Measurements from ENCODE around the gene MCF2L2.
"Not testable (repeated sequence)": the region's sequence is repeated elsewhere in the genome, so short reads cannot be mapped to it uniquely, and the experiment has no call there.

Gene MCF2L2

DNA sequence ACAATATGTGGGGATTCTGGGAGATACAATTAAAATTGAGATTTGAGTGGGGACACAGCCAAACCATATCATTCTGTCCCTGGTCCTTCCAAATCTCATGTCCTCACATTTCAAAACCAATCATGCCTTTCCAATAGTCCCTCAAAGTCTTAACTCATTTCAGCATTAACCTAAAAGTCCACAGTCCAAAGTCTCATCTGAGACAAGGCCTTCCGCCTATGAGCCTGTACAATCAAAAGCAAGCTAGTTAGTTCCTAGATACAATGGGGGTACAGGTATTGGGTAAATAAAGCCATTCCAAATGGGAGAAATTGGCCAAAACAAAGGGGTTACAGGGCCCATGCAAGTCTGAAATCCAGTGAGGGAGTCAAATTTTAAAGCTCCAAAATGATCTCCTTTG is 260.4 kb downstream of the MCF2L2 start:
- DNase-seq (ENCODE audit: low read depth in 2 of 2), result not testable (repeated sequence)

DNA sequence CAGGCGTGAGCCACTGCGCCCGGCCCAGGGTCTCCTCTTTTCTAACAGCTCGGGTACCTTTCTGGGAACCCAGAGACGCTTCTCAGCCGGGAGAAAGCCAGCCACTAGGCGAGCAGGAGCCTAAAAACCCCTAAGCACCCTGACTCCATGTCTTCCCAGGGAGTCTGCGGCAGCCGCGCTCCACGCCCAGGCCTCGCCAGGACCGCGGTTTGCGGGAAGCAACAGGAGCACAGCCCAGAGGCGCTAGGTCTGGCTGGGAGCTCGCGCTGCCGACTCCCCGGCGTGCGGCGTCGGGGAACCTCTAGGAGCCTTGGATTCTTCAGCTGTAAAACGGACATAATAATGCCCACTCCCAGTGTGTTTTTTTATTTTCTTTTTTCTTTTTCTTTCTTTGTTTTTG is 264.9 kb downstream of the MCF2L2 start:
- DNase-seq (ENCODE audit: low read depth in 2 of 2), result no peak

DNA sequence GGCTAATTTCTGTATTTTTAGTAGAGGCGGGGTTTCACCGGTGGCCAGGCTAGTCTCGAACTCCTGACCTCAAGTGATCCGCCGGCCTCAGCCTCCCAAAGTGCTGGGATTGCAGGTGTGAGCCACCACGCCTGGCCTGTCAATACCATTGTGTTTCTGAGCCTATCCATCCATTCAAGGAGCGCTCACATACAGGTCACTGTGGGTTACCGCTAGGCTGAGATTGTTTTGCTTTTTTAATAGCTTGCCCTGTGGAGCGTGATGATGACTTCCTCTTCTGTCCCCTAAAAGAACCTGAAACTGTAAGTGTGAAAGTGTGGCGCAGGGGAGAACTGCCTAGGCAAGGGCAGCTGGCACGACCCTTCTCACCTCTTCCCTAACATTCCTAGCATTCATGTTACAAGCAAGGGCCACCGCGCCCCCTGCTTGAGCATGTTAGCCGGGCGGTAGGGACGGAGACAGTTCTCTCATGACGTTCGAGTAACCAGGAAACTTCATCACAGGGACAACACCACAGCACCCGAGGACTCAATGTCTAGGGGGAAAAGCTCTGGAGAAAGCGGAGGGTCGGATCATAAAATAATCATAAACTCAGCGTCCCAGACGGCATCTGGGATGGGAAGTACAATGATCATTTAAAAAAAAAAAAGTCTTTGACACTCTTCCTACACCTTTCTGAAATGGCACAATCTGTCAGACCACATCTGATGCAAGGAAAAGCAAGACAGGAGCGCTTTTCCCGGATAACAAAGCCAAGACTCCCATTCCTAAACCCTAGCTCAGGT is 266.7 kb downstream of the MCF2L2 start:
- no peak for DNase-seq (ENCODE audit: low read depth in 2 of 2)

DNA sequence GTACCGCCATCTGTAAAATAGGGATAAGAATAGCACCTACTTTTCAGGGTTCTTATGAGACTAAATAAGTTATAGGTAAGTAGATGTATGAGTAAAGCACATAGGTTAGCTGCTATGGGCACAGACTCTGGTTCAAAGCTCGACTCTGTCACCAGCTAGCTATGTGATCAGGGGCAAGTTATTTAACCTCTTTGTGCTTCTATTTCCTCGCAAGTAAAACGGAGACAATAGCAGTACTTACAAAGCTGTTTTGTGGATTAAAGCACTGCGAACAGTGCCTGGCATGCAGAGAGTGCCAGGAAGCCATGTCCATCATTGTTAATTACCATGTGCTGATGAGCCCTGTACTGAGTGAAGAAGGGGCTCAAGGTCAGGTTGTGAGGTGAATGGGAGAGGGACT is 267.8 kb downstream of the MCF2L2 start:
- no peak for DNase-seq (ENCODE audit: low read depth in 2 of 2)

DNA sequence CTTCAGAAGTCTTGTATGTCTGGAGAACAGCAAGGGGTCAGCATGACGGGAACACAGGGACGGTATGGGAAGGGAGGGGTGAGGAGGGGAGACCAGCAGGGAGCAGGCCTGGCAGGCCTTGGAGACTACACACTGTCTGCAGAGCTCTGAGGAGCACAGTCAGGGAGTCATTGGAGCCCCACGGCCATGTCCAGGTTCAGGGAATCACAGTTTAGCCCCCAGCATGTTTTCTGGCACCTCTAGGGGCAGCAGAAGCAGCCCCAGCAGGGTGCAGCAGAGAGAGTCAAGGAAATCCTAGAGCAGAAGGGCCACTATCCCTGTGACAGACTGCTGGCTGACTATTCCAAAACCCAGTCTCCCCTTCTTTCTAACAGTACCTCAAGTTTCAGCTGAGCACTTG is 269.1 kb downstream of the MCF2L2 start:
- no peak for DNase-seq (ENCODE audit: low read depth in 2 of 2)

DNA sequence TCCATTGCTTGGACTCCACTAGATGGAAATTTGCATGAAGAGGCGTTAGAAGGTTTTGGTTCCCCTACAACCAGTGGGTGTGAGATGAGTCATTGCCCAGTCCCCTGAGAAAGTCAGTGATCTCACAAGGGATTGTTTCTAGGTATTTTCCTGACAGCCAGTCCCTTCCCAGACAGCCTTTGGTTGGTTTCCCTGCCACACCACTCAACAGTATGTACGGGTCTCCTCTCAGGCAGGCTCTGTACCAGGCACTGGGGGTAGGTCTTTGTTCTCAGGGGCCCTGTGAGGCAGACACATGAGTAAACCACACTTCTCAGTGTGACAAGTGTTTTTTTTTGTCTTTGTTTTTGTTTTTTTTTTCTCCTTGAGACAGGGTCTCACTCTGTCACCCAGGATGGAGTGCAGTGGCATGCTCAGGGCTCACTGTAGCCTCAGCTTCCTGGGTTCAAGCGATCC is 269.8 kb downstream of the MCF2L2 start:
- peak in 1 of 2 donors; percentile 21 for DNase-seq (ENCODE audit: low read depth in 2 of 2)

DNA sequence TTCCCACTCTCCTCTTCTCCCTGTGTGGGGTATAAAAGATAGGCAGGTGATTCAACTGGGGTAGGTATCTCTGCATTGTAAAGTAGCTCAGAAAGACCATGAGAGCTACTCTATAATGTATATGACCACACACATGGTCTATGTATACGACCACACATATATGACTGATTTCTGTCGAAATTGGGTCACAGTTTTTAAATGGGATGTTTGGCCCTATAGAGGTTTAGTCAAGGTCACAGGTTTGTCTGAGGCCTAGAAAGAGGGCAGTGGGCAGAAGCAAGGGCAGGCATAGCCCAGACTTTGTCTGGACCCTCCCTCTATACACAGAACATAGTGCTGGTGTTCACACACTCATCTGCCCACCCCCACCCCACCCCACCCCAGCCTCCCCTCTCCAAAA is 270.3 kb downstream of the MCF2L2 start:
- no peak for DNase-seq (ENCODE audit: low read depth in 2 of 2)

DNA sequence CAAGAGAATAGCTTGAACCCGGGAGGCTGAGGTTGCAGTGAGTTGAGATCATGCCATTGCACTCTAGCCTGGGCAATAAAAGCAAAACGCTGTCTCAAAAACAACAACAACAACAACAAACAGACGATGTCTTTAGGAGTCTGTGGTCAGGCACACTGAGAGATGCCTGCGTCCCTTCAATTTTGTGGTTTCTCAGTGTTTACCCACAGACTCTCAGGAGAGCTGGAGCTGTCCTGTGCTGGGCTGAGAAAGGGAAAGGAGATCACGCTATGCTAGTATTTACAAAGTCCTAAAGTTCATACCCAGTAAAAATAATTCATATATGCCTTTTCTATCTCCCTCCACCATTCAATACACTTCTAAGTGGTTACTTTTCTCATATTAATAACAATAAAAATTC is 272.2 kb downstream of the MCF2L2 start:
- DNase-seq (ENCODE audit: low read depth in 2 of 2), result no peak

DNA sequence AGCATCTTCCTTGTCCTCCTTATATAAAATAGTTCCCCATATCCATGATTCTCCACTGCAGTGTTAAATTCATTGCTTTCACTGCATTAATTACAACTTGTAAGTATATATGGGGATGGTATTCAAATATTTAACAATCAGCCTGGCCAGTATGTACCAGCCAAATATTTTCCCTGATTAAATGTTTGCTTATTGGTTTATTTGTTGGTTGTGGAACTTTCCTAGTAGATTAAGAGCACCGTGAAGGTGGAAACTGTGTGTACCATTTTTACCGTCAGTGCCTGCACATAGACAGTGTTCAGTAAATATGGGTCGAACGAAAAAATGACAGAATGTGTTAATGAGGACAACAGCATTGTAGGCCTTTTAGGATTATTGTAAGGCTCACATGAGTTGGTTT is 272.9 kb downstream of the MCF2L2 start:
- DNase-seq (ENCODE audit: low read depth in 2 of 2), result no peak

DNA sequence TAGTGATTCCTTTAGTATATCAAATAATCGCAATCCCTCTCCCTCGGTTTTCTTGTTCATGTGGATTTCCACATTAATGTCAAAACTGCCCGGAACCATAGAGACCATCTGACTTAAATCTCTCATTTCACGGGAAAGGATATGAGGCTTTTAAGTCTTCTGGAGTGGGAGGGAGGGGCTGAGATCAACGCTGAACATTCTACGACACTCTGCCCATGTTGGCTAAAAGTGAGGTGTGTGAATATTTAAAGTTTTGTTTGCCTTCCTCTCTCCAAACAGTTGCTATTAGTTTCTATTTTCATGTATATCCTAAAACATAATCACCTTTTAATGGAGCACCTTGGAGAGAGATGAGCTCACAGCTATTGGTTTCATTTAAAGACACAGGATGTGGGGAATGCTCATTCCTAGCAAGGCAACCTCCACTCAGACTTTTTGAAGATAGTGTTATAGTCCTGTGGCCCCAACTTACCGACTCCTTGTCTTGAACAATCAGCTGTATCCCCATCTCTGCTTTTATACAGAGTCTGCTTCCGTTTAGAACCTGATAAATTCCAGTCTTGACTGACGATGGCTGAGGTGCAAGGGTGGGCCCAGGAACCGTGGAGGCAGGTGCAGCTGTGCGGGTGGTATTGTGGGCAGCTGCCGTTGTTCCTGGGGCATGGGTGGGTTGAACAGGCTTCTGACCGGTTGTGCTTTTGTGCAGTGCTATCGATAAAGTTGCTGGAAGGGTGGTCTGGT is 275.0 kb downstream of the MCF2L2 start:
- DNase-seq (ENCODE audit: low read depth in 2 of 2), result no peak

DNA sequence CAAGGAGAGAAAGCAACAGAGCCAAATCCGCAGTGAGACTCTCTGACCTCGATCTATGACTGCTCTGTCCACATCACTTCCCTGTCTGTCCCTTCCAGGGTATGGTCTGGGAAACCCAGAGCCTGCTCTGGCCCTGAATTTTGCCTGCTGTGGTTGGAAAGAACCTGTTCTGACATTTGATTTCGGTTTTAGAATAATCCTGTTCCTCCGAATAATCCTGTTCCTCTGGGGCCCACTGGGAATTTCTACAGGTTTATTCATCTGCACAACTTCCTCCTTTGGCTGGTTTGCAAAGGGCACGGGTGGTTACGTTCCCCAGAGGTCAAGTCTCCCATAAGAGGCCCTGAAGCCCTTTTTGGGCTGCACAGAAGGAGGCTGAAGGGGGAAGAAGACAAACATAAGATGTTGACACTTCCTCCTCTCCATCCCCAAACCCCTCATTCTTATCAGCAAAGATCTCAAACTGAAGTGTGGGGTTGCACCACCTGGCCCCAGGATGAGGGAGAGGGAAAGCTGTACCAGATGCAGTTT is 276.5 kb downstream of the MCF2L2 start:
- DNase-seq (ENCODE audit: low read depth in 2 of 2), result no peak

DNA sequence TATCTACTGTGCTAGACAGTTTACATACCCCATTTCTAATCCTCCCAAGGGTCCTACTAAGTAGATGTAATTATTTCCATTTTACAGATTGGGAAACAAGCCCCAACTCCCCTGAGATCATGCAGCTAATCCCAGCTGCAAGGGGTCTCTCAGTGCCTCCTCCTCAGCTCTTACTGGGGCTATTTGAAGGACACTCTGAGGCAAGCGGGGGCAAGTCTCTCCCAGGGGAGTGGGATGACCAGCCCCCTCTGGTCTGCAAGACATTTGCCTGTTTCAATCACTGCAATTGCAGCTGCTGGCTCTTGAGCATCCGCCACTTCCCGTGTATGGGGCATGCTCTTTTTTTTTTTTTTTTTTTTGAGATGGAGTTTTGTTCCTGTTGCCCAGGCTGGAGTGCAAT is 277.3 kb downstream of the MCF2L2 start:
- no peak for DNase-seq (ENCODE audit: low read depth in 2 of 2)

DNA sequence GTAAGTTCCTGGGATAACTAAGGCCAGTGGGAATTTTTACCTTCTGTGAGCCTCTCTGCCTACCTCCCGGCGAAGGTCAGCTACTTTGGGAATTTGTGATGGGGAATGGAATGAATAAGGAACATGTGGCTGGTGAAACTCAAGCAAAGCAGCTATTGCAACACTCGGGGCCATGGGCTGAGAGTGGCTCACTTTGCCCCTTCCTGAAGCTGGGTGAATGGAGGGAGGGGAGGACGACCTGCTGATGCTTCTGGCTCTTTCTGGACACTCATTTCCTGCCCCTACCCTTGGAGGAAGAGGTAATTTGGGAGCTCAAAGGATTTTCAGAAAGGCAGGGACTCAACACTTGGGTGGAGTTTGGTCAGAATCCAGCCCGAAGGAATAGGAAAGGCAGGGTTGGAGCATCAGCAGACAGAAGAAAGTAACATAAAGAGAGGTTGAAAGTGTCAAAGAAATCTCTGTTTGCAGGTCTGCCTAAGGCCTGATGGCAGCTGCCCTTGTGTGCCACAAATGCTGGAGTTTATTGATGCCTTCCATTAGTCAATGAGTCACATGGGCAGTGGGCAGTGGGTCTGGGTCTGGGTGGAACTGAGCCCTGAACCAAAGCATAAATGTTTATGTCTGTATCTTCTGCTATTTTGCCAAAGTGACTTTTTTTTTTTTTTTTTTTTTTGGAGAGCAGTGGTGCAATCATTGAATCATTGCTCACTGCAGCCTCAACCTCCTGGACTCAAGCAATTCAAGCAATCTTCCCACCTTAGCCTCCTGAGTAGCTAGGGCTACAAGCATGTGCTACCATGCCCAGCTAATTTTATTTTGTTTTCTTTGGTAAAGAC is 278.3 kb downstream of the MCF2L2 start:
- DNase-seq (ENCODE audit: low read depth in 2 of 2), result no peak

DNA sequence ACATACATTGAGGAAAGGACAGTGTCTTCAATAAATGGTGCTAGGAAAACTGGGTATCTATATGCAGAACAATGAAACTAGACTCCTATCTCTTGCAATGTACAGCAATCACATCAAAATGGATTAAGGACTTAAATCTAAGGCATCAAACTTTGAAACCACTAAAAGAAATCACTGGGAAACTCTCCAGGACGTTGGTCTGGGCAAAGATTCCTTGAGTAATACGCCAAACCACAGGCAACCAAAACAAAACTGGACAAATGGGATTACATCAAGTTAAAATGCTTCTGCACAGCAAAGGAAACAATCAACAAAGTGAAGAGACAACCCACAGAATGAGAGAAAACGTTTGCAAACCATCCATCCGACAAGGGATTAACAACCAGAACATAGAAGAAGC is 280.4 kb downstream of the MCF2L2 start:
- DNase-seq (ENCODE audit: low read depth in 2 of 2), result no peak

DNA sequence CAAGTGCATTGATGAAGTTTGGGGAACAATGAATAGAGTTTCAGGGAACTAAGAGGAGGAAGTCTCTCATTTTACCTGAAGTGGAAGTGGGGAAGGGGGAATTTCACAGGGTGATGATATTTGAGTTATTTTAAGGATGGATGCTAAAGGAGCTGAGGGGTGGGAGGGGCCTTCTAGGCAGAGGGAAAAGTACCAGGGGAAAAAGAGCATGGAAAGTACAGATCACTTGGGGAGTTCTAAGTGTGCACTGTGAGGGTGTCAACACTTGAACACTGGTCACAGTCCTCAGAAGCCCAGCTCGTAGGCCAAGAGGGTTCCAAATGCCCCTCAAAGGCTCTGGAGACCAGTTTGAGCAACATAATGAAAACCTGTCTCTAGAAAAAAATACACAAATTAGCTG is 284.1 kb downstream of the MCF2L2 start:
- DNase-seq (ENCODE audit: low read depth in 2 of 2), result no peak

DNA sequence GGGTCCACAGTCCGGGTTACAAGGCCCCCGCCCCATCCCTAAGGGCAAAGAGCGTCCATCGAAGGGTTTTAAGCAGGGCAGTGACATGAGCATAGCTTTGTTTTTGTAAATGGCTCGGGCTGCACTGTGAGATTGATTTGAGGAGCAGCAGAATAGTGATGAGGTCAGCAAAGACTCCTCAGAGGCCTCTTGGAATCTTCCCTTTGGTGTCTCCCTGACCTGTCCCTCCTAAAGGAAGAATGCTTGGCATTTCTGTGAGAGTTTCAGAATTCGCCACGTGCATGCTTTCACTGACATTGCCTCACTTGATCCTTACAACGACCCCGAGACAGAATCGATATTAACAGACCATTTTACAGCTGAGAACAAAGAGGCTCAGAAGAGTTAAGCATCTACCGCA is 286.2 kb downstream of the MCF2L2 start:
- DNase-seq (ENCODE audit: low read depth in 2 of 2), result no peak

DNA sequence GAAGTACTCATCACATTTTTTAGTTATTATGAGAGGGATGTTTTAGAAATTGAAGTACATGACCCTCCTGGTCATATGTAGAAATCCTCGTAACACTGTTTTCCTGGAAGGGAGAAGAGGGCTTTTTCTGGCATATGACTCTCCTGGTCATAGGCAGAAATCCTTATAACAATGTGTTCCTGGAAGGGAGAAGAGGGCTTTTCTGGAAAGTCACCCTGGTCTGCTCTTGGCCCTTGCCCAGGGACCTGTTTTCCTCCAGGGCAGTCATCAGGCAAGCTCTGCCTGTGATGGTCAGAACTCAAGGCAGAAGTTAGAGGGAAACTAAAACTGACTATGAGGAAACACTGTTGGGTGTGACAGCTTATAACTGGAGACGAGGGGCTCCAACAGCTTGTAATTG is 293.6 kb downstream of the MCF2L2 start:
- DNase-seq (ENCODE audit: low read depth in 2 of 2), result no peak

DNA sequence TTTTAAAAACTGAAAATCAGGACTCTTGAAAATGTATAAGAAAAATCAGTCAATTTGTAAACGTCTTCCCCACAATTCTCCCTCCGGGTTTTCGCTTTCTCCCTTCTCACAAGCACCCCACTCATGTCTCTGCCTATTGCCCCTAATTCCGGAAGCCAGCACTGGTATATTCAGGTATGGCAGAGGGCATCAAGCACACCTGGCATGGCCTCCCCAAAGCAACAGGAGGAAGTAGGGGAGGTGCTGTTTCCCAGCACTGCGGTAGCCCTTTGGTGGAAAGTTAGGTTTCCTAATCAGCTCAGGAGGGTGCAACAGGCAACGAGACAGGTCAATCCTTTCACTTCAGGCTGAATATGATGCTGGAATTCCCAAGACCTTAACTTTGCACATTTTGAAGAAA is 296.0 kb downstream of the MCF2L2 start:
- DNase-seq (ENCODE audit: low read depth in 2 of 2), result no peak

DNA sequence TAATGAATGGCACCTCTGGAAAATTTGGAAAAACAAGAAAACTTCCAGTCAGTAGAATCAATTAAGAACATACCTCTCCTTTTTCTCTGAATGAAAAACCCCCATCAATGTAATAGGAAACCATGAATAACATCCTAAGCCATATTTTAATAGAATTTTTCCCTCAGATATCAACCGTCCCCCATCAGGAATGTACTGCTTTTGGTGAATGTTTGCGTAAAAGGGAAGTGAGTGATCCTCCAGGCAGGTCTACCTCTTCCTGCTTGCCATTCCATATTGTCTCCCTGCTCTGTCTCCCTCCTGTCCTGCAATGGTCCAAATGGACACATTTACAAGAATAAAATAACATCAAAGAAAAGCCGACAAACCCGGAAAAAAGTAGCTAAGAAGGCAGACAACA is 296.7 kb downstream of the MCF2L2 start:
- DNase-seq (ENCODE audit: low read depth in 2 of 2), result no peak

DNA sequence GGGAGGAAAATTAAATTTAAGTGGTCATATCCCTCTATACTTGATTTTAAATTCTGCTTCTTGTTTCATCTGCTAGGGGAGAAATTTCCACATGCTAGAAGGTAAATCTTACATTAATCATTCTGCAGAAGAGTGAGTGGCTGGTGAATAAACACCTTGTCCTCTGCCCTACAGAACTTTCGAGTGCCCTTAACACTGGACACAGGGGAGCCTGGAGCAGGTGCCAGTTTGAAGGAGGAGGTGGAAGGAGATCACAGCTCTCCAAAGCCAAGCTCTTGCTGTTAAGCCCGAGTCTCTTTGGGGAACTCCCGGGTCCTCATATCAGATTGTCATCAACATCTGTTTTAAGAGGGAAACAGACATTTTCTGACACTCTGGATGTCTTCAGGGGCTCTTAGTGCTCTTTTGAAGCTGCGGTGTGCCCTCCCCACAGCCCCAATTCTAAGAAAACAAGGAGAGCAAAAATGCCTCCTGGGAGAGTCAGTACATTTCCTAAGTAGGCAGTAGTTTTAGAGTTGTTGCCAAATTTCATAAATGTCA is 297.2 kb downstream of the MCF2L2 start:
- no peak for DNase-seq (ENCODE audit: low read depth in 2 of 2)

DNA sequence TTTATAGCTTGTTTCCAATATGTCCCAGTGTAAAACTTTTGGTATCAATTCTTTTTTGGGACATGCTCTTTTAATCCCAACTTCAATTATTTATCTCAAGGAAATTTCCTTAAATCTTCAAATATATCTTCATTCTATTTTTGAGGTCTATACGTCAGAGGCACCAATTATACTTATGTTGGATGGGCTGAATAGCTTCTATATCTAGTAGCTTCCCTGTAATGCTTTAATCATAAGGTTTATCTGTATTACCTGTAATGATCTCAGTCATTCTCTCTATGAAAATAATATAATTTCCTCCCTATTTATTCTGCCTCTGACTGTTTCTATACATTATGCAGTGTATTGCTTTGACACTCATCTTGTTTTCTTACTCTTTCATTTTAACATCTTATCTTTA is 299.2 kb downstream of the MCF2L2 start:
- DNase-seq (ENCODE audit: low read depth in 2 of 2), result no peak

DNA sequence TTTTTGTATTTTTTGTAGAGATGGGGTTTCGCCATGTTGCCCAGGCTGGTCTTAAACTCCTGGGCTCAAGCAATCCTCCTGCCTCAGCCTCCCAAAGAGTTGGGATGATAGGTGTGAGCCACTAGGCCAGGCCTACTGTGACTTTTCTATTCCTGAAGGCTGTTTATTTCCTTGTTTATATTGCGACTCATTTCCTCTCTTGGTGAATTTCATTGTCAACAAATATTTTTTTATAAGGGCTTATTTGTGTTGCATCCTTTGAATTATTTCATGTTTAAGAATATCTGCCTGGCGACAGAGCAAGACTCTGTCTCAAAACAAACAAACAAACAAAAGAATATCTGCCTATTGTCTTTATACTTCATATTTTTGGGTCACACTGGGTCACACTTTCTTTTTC is 299.7 kb downstream of the MCF2L2 start:
- DNase-seq (ENCODE audit: low read depth in 2 of 2), result no peak
